Measurements from ENCODE around the gene PSMD2.
"Not testable (repeated sequence)": the region's sequence is repeated elsewhere in the genome, so short reads cannot be mapped to it uniquely, and the experiment has no call there.

PSMD2 gene

GRCh38 chr3:184334470-184335158 is 35.6 kb downstream of the PSMD2 start:
- CTCF ChIA-PET: no interaction called here
- peaks cover 38% of the 10 kb centered on the region for H3K4me1 Mint-ChIP-seq

GRCh38 chr3:184335291-184335660 is 36.2 kb downstream of the PSMD2 start:
- peaks cover 38% of the 10 kb centered on the region for H3K4me1 Mint-ChIP-seq
- no peak for DNase-seq
- H3K9me3 Mint-ChIP-seq: no peaks in the 10 kb centered on the region
- H3K4me3 Mint-ChIP-seq: peak overlapping the region; percentile 83
- H3K27me3 Mint-ChIP-seq: peaks cover 10% of the 10 kb centered on the region
- peaks cover 35% of the 10 kb centered on the region for H3K36me3 Mint-ChIP-seq
- peak overlapping the region; percentile 89 for H3K27ac Mint-ChIP-seq
- CTCF ChIA-PET: no interaction called here

More at GRCh38 chr3:184334470-184335158, 35.6 kb downstream of the PSMD2 start:
- Mint-ChIP-seq H3K9me3 (no peaks in the 10 kb centered on the region), H3K27me3 (peaks cover 10% of the 10 kb centered on the region), H3K36me3 (peaks cover 39% of the 10 kb centered on the region), H3K27ac (peak overlapping the region; percentile 91), H3K4me3 (peak overlapping the region; percentile 18)
- DNase-seq: peak; percentile 48

GRCh38 chr3:184335661-184336546 is 36.9 kb downstream of the PSMD2 start:
- peak overlapping the region; percentile 83 for H3K4me3 Mint-ChIP-seq
- H3K27me3 Mint-ChIP-seq: peaks cover 10% of the 10 kb centered on the region
- DNase-seq: peak; percentile 90
- peak overlapping the region; percentile 89 for H3K27ac Mint-ChIP-seq
- peaks cover 42% of the 10 kb centered on the region for H3K4me1 Mint-ChIP-seq
- CTCF ChIA-PET: no interaction called here
- peaks cover 32% of the 10 kb centered on the region for H3K36me3 Mint-ChIP-seq
- H3K9me3 Mint-ChIP-seq: no peaks in the 10 kb centered on the region

GRCh38 chr3:184336547-184337398 is 37.7 kb downstream of the PSMD2 start:
- peaks cover 10% of the 10 kb centered on the region for H3K27me3 Mint-ChIP-seq
- peaks cover 47% of the 10 kb centered on the region for H3K4me1 Mint-ChIP-seq
- CTCF ChIA-PET: interaction anchor here (1.6 kb wide), 1 partner anchor 17 kb away, joined by 7 read pairs; no protein-coding TSS in a partner anchor
- peak overlapping the region; percentile 81 for H3K27ac Mint-ChIP-seq
- H3K4me3 Mint-ChIP-seq: peak overlapping the region; percentile 83
- no peak for DNase-seq
- H3K9me3 Mint-ChIP-seq: no peaks in the 10 kb centered on the region
- H3K36me3 Mint-ChIP-seq: peaks cover 25% of the 10 kb centered on the region

- DNase-seq: no peak
- Mint-ChIP-seq H3K9me3 (no peaks in the 10 kb centered on the region), H3K4me3 (peak within 1 kb of the TSS; percentile 83), H3K4me1 (peaks cover 46% of the 10 kb centered on the region), H3K27ac (peak within 1 kb of the TSS; percentile 81), H3K27me3 (peaks cover 10% of the 10 kb centered on the region), H3K36me3 (peaks cover 21% of the 10 kb centered on the region)
- CTCF ChIA-PET: interaction anchor here (1.6 kb wide), 1 partner anchor 17 kb away, joined by 7 read pairs; no protein-coding TSS in a partner anchor
Measured at GRCh38 chr3:184337399-184337714, 38.3 kb downstream of the PSMD2 start, which contains the start of gene FAM131A. Gene FAM131A (plus strand): TSS chr3:184337600. CDS start chr3:184337631, 31 bp downstream.

- H3K36me3 Mint-ChIP-seq: peaks cover 14% of the 10 kb centered on the region
- H3K27me3 Mint-ChIP-seq: peaks cover 10% of the 10 kb centered on the region
- H3K4me3 Mint-ChIP-seq: no peak overlapping the region
- no peak overlapping the region for H3K27ac Mint-ChIP-seq
- H3K4me1 Mint-ChIP-seq: peaks cover 43% of the 10 kb centered on the region
- no peak for DNase-seq
- no peaks in the 10 kb centered on the region for H3K9me3 Mint-ChIP-seq
- CTCF ChIA-PET: interaction anchor here (1.6 kb wide), 1 partner anchor 16 kb away, joined by 7 read pairs; no protein-coding TSS in a partner anchor
Measured at GRCh38 chr3:184337981-184338380, 38.9 kb downstream of the PSMD2 start.

- H3K9me3 Mint-ChIP-seq: no peaks in the 10 kb centered on the region
- H3K4me1 Mint-ChIP-seq: peaks cover 42% of the 10 kb centered on the region
- no peak overlapping the region for H3K27ac Mint-ChIP-seq
- CTCF ChIA-PET: no interaction called here
- peaks cover 10% of the 10 kb centered on the region for H3K27me3 Mint-ChIP-seq
- peaks cover 9% of the 10 kb centered on the region for H3K36me3 Mint-ChIP-seq
- no peak overlapping the region for H3K4me3 Mint-ChIP-seq
- DNase-seq: no peak
Measured at GRCh38 chr3:184338511-184338945, 39.5 kb downstream of the PSMD2 start.

- H3K36me3 Mint-ChIP-seq: peaks cover 4% of the 10 kb centered on the region
- CTCF ChIA-PET: interaction anchor here (0.8 kb wide), 1 partner anchor 15 kb away, joined by 3 read pairs; no protein-coding TSS in a partner anchor
Measured at GRCh38 chr3:184339001-184339400, 40.0 kb downstream of the PSMD2 start.

GRCh38 chr3:184339451-184340135 is 40.6 kb downstream of the PSMD2 start:
- Mint-ChIP-seq H3K4me1 (peaks cover 32% of the 10 kb centered on the region), H3K27me3 (peaks cover 10% of the 10 kb centered on the region)
- H3K9me3 Mint-ChIP-seq, H3K36me3 Mint-ChIP-seq, H3K4me3 Mint-ChIP-seq, DNase-seq, H3K27ac Mint-ChIP-seq: not testable (repeated sequence)
- CTCF ChIA-PET: interaction anchor here (0.8 kb wide), 1 partner anchor 14 kb away, joined by 3 read pairs; no protein-coding TSS in a partner anchor

More at GRCh38 chr3:184339001-184339400, 40.0 kb downstream of the PSMD2 start:
- H3K4me1 Mint-ChIP-seq: peaks cover 37% of the 10 kb centered on the region
- H3K9me3 Mint-ChIP-seq: no peaks in the 10 kb centered on the region
- no peak overlapping the region for H3K4me3 Mint-ChIP-seq
- H3K27me3 Mint-ChIP-seq: peaks cover 10% of the 10 kb centered on the region
- no peak overlapping the region for H3K27ac Mint-ChIP-seq
- no peak for DNase-seq

- Mint-ChIP-seq H3K9me3 (no peaks in the 10 kb centered on the region), H3K36me3 (no peaks in the 10 kb centered on the region), H3K4me3 (no peak overlapping the region), H3K27ac (no peak overlapping the region), H3K4me1 (peaks cover 19% of the 10 kb centered on the region), H3K27me3 (peaks cover 10% of the 10 kb centered on the region)
- no peak for DNase-seq
- CTCF ChIA-PET: no interaction called here
Measured at GRCh38 chr3:184341925-184342324, 42.9 kb downstream of the PSMD2 start.

GRCh38 chr3:184343200-184343876 is 44.3 kb downstream of the PSMD2 start:
- Mint-ChIP-seq H3K27me3 (no peaks in the 10 kb centered on the region), H3K27ac (no peak overlapping the region), H3K36me3 (no peaks in the 10 kb centered on the region), H3K9me3 (no peaks in the 10 kb centered on the region), H3K4me1 (peaks cover 9% of the 10 kb centered on the region), H3K4me3 (no peak overlapping the region)
- CTCF ChIA-PET: no interaction called here
- DNase-seq: no peak

GRCh38 chr3:184344579-184345316 is 45.7 kb downstream of the PSMD2 start:
- no peaks in the 10 kb centered on the region for H3K36me3 Mint-ChIP-seq
- no peak overlapping the region for H3K27ac Mint-ChIP-seq
- CTCF ChIA-PET: interaction anchor here (1.3 kb wide), 1 partner anchor 9 kb away, joined by 4 read pairs; no protein-coding TSS in a partner anchor
- H3K4me1 Mint-ChIP-seq: peaks cover 9% of the 10 kb centered on the region
- H3K4me3 Mint-ChIP-seq: no peak overlapping the region
- DNase-seq: no peak
- no peaks in the 10 kb centered on the region for H3K9me3 Mint-ChIP-seq
- no peaks in the 10 kb centered on the region for H3K27me3 Mint-ChIP-seq
